CD4-positive, CD25-positive, alpha-beta regulatory T cell (primary cell): ENCODE data around the gene PRSS50. TPM values are rescaled to one million over a fixed set of nuclear protein-coding genes. Genes with fewer than 3 reads are reported as not detected.
A peak's percentile ranks its signal among the peaks of the same experiment; 100 is the strongest.

ENCODE experiments used
- ATAC-seq, 2 donors: fragments of 150-1000 bp; cut with Tn5 transposase; one replicate each; pipeline ENCODE4 v1.10.0; 2021; ENCODE audit warnings: low read depth in 2 of 2, moderate number of reproducible peaks in 2 of 2, moderate library complexity in 1 of 2
- DNase-seq, 3 donors: peaks; one replicate each; pipeline versions ENCODE4 v3.0.0 to v3.0.0-alpha.2; 2012 to 2022; ENCODE audit warnings: mixed read lengths in 1 of 3
- H3K27ac ChIP-seq: one replicate; pipeline ENCODE4 v1.7.0; 2013; ENCODE audit warnings: mild to moderate bottlenecking, low read length; ENCODE audit not compliant: insufficient read depth, poor library complexity, severe bottlenecking
- H3K27me3 ChIP-seq: one replicate; pipeline ENCODE4 v1.7.0; 2013; ENCODE audit warnings: low read length; ENCODE audit not compliant: control insufficient read depth, insufficient read depth
- H3K36me3 ChIP-seq: one replicate; pipeline ENCODE4 v1.7.0; 2013; ENCODE audit warnings: mild to moderate bottlenecking, low read length, moderate library complexity; ENCODE audit not compliant: control insufficient read depth, insufficient read depth
- H3K4me1 ChIP-seq: 2 replicates; pipeline ENCODE4 v1.7.0; 2013; ENCODE audit warnings: mild to moderate bottlenecking, low read length; ENCODE audit not compliant: insufficient read depth, control insufficient read depth, poor library complexity, severe bottlenecking
- H3K4me3 ChIP-seq: one replicate; pipeline ENCODE4 v1.7.0; 2013; ENCODE audit warnings: low read depth, mild to moderate bottlenecking, low read length, moderate library complexity
- H3K9me3 ChIP-seq, 2 experiments: 1 replicate in 1 of 2; 2 replicates in 1 of 2; pipeline ENCODE4 v1.7.0; 2013; ENCODE audit warnings: low read length in 2 of 2, mild to moderate bottlenecking in 1 of 2, moderate library complexity in 1 of 2; ENCODE audit not compliant: control insufficient read depth in 2 of 2
- H3K27ac Mint-ChIP-seq, 3 donors: one replicate each; pipeline ENCODE4 v1.8.0; 2020 to 2022; ENCODE audit warnings: mild to moderate bottlenecking in 3 of 3, mixed read lengths in 3 of 3, moderate library complexity in 2 of 3
- H3K27me3 Mint-ChIP-seq: one replicate; pipeline ENCODE4 v1.8.0; 2022; ENCODE audit warnings: mild to moderate bottlenecking, mixed read lengths
- H3K36me3 Mint-ChIP-seq: one replicate; pipeline ENCODE4 v1.8.0; 2020; ENCODE audit warnings: mixed read lengths
- H3K4me1 Mint-ChIP-seq, 4 donors: one replicate each; pipeline ENCODE4 v1.8.0; 2020 to 2022; ENCODE audit warnings: mixed read lengths in 4 of 4, mild to moderate bottlenecking in 1 of 4
- H3K4me3 Mint-ChIP-seq, 4 donors: one replicate each; pipeline ENCODE4 v1.8.0; 2020 to 2022; ENCODE audit warnings: mild to moderate bottlenecking in 4 of 4, mixed read lengths in 4 of 4, moderate library complexity in 3 of 4
- H3K9me3 Mint-ChIP-seq, 7 donors: one replicate each; pipeline ENCODE4 v1.8.0; 2020 to 2022; ENCODE audit warnings: mixed read lengths in 7 of 7, mild to moderate bottlenecking in 3 of 7, moderate library complexity in 2 of 7
- polyA plus RNA-seq, 4 donors: library from polyadenylated mRNA; unstranded; fragments of 300-500 nt; fragmentation: Illumina TruSeq; gene quantifications; one replicate each; pipeline ENCODE4 v1.2.3, GENCODE V29; 2021
- total RNA-seq: library from RNA; stranded (reverse); gene quantifications from one replicate; pipeline ENCODE4 v1.2.3, GENCODE V29; 2022

Gene PRSS50
- total and polyA plus RNA-seq, 5 donors from 2014 or later: not detected

- peak in 1 of 3 donors; percentile 18 for DNase-seq
- peak overlapping the region; percentile 61 for H3K27ac ChIP-seq
- Mint-ChIP-seq H3K4me3 (peak overlapping the region in 3 of 4 donors; percentile 70 to 88 (median 80)), H3K27ac (peak overlapping the region; percentile 78 to 91 (median 88)), H3K9me3 (no peaks in the 10 kb centered on the region), H3K27me3 (peaks cover 10% of the 10 kb centered on the region), H3K4me1 (peaks cover 0 to 64% (median 31%) of the 10 kb centered on the region in 4 donors), H3K36me3 (no peaks in the 10 kb centered on the region)
- peaks cover 46% of the 10 kb centered on the region for H3K4me1 ChIP-seq
- no peak for ATAC-seq
- no peak overlapping the region for H3K4me3 ChIP-seq
- no peaks in the 10 kb centered on the region for H3K36me3 ChIP-seq
- H3K27me3 ChIP-seq: peaks cover 3% of the 10 kb centered on the region
- no peaks in the 10 kb centered on the region for H3K9me3 ChIP-seq
Measured at GRCh38 chr3:46695962-46696894, 21.4 kb downstream of the PRSS50 start.

- ATAC-seq (peak; percentile 12 to 29), DNase-seq (peak in 2 of 3 donors; percentile 40 to 83)
- Mint-ChIP-seq H3K4me3 (peak overlapping the region; percentile 64 to 88 (median 75)), H3K4me1 (peaks cover 0 to 70% (median 33%) of the 10 kb centered on the region in 4 donors), H3K27me3 (peaks cover 10% of the 10 kb centered on the region), H3K9me3 (no peaks in the 10 kb centered on the region), H3K27ac (peak overlapping the region; percentile 78 to 91 (median 88)), H3K36me3 (no peaks in the 10 kb centered on the region)
- Histone ChIP-seq H3K9me3 (no peaks in the 10 kb centered on the region), H3K4me1 (peaks cover 54% of the 10 kb centered on the region), H3K27ac (peak overlapping the region; percentile 61), H3K27me3 (peaks cover under 1% of the 10 kb centered on the region), H3K4me3 (peak overlapping the region; percentile 40), H3K36me3 (no peaks in the 10 kb centered on the region)
Measured at GRCh38 chr3:46695177-46695961, 22.3 kb downstream of the PRSS50 start.

GRCh38 chr3:46694520-46694919 lies 23.1 kb downstream of the PRSS50 start:
- H3K4me3 Mint-ChIP-seq: peak overlapping the region in 2 of 4 donors; percentile 70 to 85
- DNase-seq (no peak), ATAC-seq (no peak)
- Histone ChIP-seq H3K4me3 (no peak overlapping the region), H3K4me1 (peaks cover 57% of the 10 kb centered on the region), H3K36me3 (no peaks in the 10 kb centered on the region), H3K9me3 (no peaks in the 10 kb centered on the region), H3K27ac (peak overlapping the region; percentile 61), H3K27me3 (no peaks in the 10 kb centered on the region)
- H3K27ac Mint-ChIP-seq: peak overlapping the region; percentile 38 to 88 (median 87)
- peaks cover 0 to 73% (median 32%) of the 10 kb centered on the region in 4 donors for H3K4me1 Mint-ChIP-seq
- H3K27me3 Mint-ChIP-seq: peaks cover 8% of the 10 kb centered on the region
- H3K9me3 Mint-ChIP-seq: no peaks in the 10 kb centered on the region
- no peaks in the 10 kb centered on the region for H3K36me3 Mint-ChIP-seq

- H3K27me3 ChIP-seq: no peaks in the 10 kb centered on the region
- Mint-ChIP-seq H3K4me3 (peak overlapping the region; percentile 46 to 87 (median 60)), H3K9me3 (no peaks in the 10 kb centered on the region), H3K27me3 (peaks cover 4% of the 10 kb centered on the region), H3K4me1 (peaks cover 0 to 74% (median 29%) of the 10 kb centered on the region in 4 donors), H3K27ac (peak overlapping the region in 2 of 3 donors; percentile 42 to 88), H3K36me3 (no peaks in the 10 kb centered on the region)
- no peak overlapping the region for H3K4me3 ChIP-seq
- peaks cover 57% of the 10 kb centered on the region for H3K4me1 ChIP-seq
- peak in 1 of 3 donors; percentile 59 for DNase-seq
- peak; percentile 55 to 60 for ATAC-seq
- no peaks in the 10 kb centered on the region for H3K36me3 ChIP-seq
- peak overlapping the region; percentile 61 for H3K27ac ChIP-seq
- no peaks in the 10 kb centered on the region for H3K9me3 ChIP-seq
Measured at GRCh38 chr3:46693892-46694226, 23.8 kb downstream of the PRSS50 start.

GRCh38 chr3:46693038-46693891 lies 24.4 kb downstream of the PRSS50 start, which contains the start of gene ALS2CL:
Gene ALS2CL, minus strand, starts transcription at chr3:46693679. Its CDS starts 4,239 bp downstream, at chr3:46689440.
- H3K27me3 Mint-ChIP-seq: peaks cover 4% of the 10 kb centered on the region
- Histone ChIP-seq H3K27me3 (no peaks in the 10 kb centered on the region), H3K9me3 (no peaks in the 10 kb centered on the region), H3K4me1 (peaks cover 57% of the 10 kb centered on the region), H3K36me3 (no peaks in the 10 kb centered on the region), H3K27ac (peak within 1 kb of the TSS; percentile 61), H3K4me3 (peak within 1 kb of the TSS; percentile 67)
- no peaks in the 10 kb centered on the region for H3K9me3 Mint-ChIP-seq
- H3K36me3 Mint-ChIP-seq: no peaks in the 10 kb centered on the region
- H3K4me1 Mint-ChIP-seq: peaks cover 0 to 74% (median 29%) of the 10 kb centered on the region in 4 donors
- H3K27ac Mint-ChIP-seq: peak within 1 kb of the TSS; percentile 53 to 91 (median 88)
- ATAC-seq (peak; percentile 60 to 75), DNase-seq (peak; percentile 73 to 76 (median 74))
- H3K4me3 Mint-ChIP-seq: peak within 1 kb of the TSS; percentile 71 to 92 (median 88)

- peaks cover 0 to 71% (median 29%) of the 10 kb centered on the region in 4 donors for H3K4me1 Mint-ChIP-seq
- DNase-seq (no peak), ATAC-seq (no peak)
- H3K4me3 Mint-ChIP-seq: peak overlapping the region; percentile 71 to 92 (median 88)
- no peaks in the 10 kb centered on the region for H3K27me3 ChIP-seq
- peaks cover 4% of the 10 kb centered on the region for H3K27me3 Mint-ChIP-seq
- H3K4me3 ChIP-seq: peak overlapping the region; percentile 67
- H3K4me1 ChIP-seq: peaks cover 57% of the 10 kb centered on the region
- no peaks in the 10 kb centered on the region for H3K9me3 Mint-ChIP-seq
- no peaks in the 10 kb centered on the region for H3K9me3 ChIP-seq
- no peaks in the 10 kb centered on the region for H3K36me3 Mint-ChIP-seq
- peak overlapping the region; percentile 53 to 91 (median 78) for H3K27ac Mint-ChIP-seq
- H3K36me3 ChIP-seq: no peaks in the 10 kb centered on the region
- no peak overlapping the region for H3K27ac ChIP-seq
Measured at GRCh38 chr3:46692566-46692990, 25.1 kb downstream of the PRSS50 start.
